MCF 10A (cell line): ENCODE results near the gene CYSTM1. TPM values are rescaled to one million over a fixed set of nuclear protein-coding genes. Genes with fewer than 3 reads are reported as not detected.
A peak's percentile ranks its signal among the peaks of the same experiment; 100 is the strongest.

ENCODE experiments used
- BruUV-seq: library from RNA; stranded (reverse); fragments of 400-500 nt; replicated peaks from 2 replicates; lab custom pipeline; 2021; lab: Mats Ljungman, UMichigan
- CTCF ChIA-PET: fragments of 300-600 bp; sonication (Branson Sonifier 250); formaldehyde crosslinking; extraction: SDS; loops from one replicate; lab custom pipeline; 2021; ENCODE audit warnings: antibody characterized with exemption, inconsistent platforms; lab: Yijun Ruan, JAX
- POLR2A ChIA-PET: fragments of 300-600, 350-650 bp; sonication (Branson Sonifier 250); formaldehyde crosslinking; extraction: SDS; loops from one replicate; lab custom pipeline; 2020; ENCODE audit warnings: antibody characterized with exemption, inconsistent platforms; lab: Yijun Ruan, JAX
- DNase-seq: peaks from one replicate; pipeline ENCODE4 v3.0.0-alpha.2; 2018; ENCODE audit not compliant: unreplicated experiment
- H3K27ac Mint-ChIP-seq: one replicate; pipeline ENCODE4 v1.8.0; 2022; ENCODE audit warnings: mild to moderate bottlenecking, low read depth, mixed read lengths; ENCODE audit not compliant: unreplicated experiment
- H3K27me3 Mint-ChIP-seq: one replicate; pipeline ENCODE4 v1.8.0; 2022; ENCODE audit warnings: mixed read lengths; ENCODE audit not compliant: insufficient read depth, unreplicated experiment
- H3K36me3 Mint-ChIP-seq: one replicate; pipeline ENCODE4 v1.8.0; 2022; ENCODE audit warnings: mild to moderate bottlenecking, moderate library complexity, mixed read lengths; ENCODE audit not compliant: insufficient read depth, unreplicated experiment
- H3K4me1 Mint-ChIP-seq: one replicate; pipeline ENCODE4 v1.8.0; 2022; ENCODE audit warnings: mixed read lengths; ENCODE audit not compliant: insufficient read depth, unreplicated experiment
- H3K4me3 Mint-ChIP-seq: one replicate; pipeline ENCODE4 v1.8.0; 2022; ENCODE audit warnings: mild to moderate bottlenecking, moderate library complexity, mixed read lengths; ENCODE audit not compliant: unreplicated experiment
- H3K9me3 Mint-ChIP-seq: one replicate; pipeline ENCODE4 v1.8.0; 2022; ENCODE audit warnings: mixed read lengths; ENCODE audit not compliant: unreplicated experiment
- CTCF ChIP-seq: fragments of 200-600 bp; IDR thresholded peaks from one replicate; pipeline ENCODE4 v1.8.0; 2022; ENCODE audit warnings: antibody characterized with exemption, mild to moderate bottlenecking; ENCODE audit not compliant: unreplicated experiment
- intact Hi-C: fragments of 100-400 bp; cut with micrococcal nuclease; formaldehyde crosslinking; loops from 2 replicates; pipeline ENCODE4 v1.14.1; 2022
- total RNA-seq: library from RNA; stranded (reverse); gene quantifications from 2 replicates; pipeline ENCODE4 v1.2.3, GENCODE V29; 2022

Gene CYSTM1
- total RNA-seq, 1 experiment from 2014 or later = 59.4 TPM

GRCh38 chr5:140166911-140167310 is 8.1 kb upstream of the CYSTM1 start:
- H3K4me1 Mint-ChIP-seq = peaks cover 7% of the 10 kb centered on the region
- no peak overlapping the region for H3K4me3 Mint-ChIP-seq
- intact Hi-C loops = no loop called here
- H3K27me3 Mint-ChIP-seq = no peaks in the 10 kb centered on the region
- H3K36me3 Mint-ChIP-seq = peaks cover 6% of the 10 kb centered on the region
- ChIA-PET CTCF (interaction anchor here (0.8 to 1.3 kb wide), 3 partner anchors 12 to 94 kb away, joined by 3 to 5 read pairs (median 3); no protein-coding TSS in a partner anchor), POLR2A (interaction anchor here (0.6 kb wide), 1 partner anchor 46 kb away, joined by 3 read pairs; no protein-coding TSS in a partner anchor)
- BruUV-seq = no TSS peak
- no peak for DNase-seq
- TF ChIP-seq CTCF = no peak
- H3K9me3 Mint-ChIP-seq = no peaks in the 10 kb centered on the region
- H3K27ac Mint-ChIP-seq = no peak overlapping the region

DNA sequence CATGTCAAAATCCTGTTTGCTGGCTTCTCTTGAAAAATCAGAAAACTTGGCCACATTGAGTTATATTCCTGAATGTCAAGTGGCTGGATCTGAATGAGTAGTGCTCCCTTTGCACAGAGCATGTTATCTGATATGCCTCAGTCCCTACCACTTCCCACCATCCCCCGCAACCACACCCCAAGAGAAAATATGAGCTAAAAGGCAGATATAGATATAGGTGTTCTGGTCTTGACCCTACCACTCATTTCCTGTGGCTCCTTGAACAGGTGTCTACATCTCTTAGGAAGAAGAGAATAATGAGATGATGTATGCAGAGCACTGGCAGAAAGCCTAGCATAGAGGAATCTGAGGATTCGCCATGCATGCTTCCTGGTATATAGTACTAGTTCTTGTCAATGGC is 6.6 kb upstream of the CYSTM1 start:
- Mint-ChIP-seq H3K27me3 (no peaks in the 10 kb centered on the region), H3K36me3 (no peaks in the 10 kb centered on the region), H3K4me3 (no peak overlapping the region), H3K4me1 (peaks cover 7% of the 10 kb centered on the region), H3K9me3 (no peaks in the 10 kb centered on the region), H3K27ac (no peak overlapping the region)
- CTCF ChIA-PET = interaction anchor here (0.5 to 1.6 kb wide), 4 partner anchors 22 to 1156 kb away, joined by 3 to 7 read pairs (median 3); no protein-coding TSS in a partner anchor
- BruUV-seq = no TSS peak
- DNase-seq = no peak
- no peak for TF ChIP-seq CTCF
- intact Hi-C loops = no loop called here
- POLR2A ChIA-PET = interaction anchor here (0.5 to 1.9 kb wide), 2 partner anchors 9 to 125 kb away, joined by 3 to 7 read pairs; partner anchors contain the start of gene NRG2

GRCh38 chr5:140169410-140169809 is 5.6 kb upstream of the CYSTM1 start:
- intact Hi-C loops = no loop called here
- H3K9me3 Mint-ChIP-seq = no peaks in the 10 kb centered on the region

GRCh38 chr5:140172483-140172882 is 2.5 kb upstream of the CYSTM1 start:
- peaks cover 16% of the 10 kb centered on the region for H3K36me3 Mint-ChIP-seq
- H3K4me1 Mint-ChIP-seq = peaks cover 11% of the 10 kb centered on the region
- BruUV-seq = no TSS peak

More at GRCh38 chr5:140169410-140169809, 5.6 kb upstream of the CYSTM1 start:
- TF ChIP-seq CTCF = peak; percentile 5
- Mint-ChIP-seq H3K36me3 (peaks cover under 1% of the 10 kb centered on the region), H3K4me3 (no peak overlapping the region), H3K4me1 (peaks cover 11% of the 10 kb centered on the region), H3K27me3 (no peaks in the 10 kb centered on the region), H3K27ac (no peak overlapping the region)
- no TSS peak for BruUV-seq
- POLR2A ChIA-PET = interaction anchor here (0.5 to 1.9 kb wide), 6 partner anchors 10 to 463 kb away, joined by 3 to 7 read pairs (median 3); no protein-coding TSS in a partner anchor
- CTCF ChIA-PET = interaction anchor here (0.6 to 1.8 kb wide), 17 partner anchors 9 to 382 kb away, joined by 3 to 8 read pairs (median 3); partner anchors contain the start of gene HBEGF
- peak; percentile 28 for DNase-seq

More at GRCh38 chr5:140172483-140172882, 2.5 kb upstream of the CYSTM1 start:
- ChIA-PET CTCF (no interaction called here), POLR2A (no interaction called here)
- no peak for DNase-seq
- intact Hi-C loops = no loop called here
- H3K4me3 Mint-ChIP-seq = no peak overlapping the region
- no peak for TF ChIP-seq CTCF
- no peaks in the 10 kb centered on the region for H3K27me3 Mint-ChIP-seq
- H3K9me3 Mint-ChIP-seq = no peaks in the 10 kb centered on the region
- H3K27ac Mint-ChIP-seq = no peak overlapping the region
